GM23338 (cell line): Measurements from ENCODE around the gene VAV3.

Experiments used
- EZH2 ChIP-seq: fragments of 200-600 bp; sonication (generic); IDR thresholded peaks from one replicate; pipeline ENCODE4 v1.8.0; 2017; ENCODE audit warnings: antibody characterized with exemption, mild to moderate bottlenecking, low read depth; ENCODE audit not compliant: unreplicated experiment
- TF ChIP-seq, protein P1 (sequence below): IDR thresholded peaks from one replicate; pipeline ENCODE4 v1.6.1; 2018; ENCODE audit warnings: antibody characterized with exemption; ENCODE audit not compliant: unreplicated experiment
- TF ChIP-seq, protein P2 (sequence below), 2 experiments: fragments of 200-600 bp in 1 of 2; sonication (generic) in 1 of 2; conservative IDR thresholded peaks; 2 replicates each; pipeline versions ENCODE4 v1.5.1 to v1.6.1; 2016 to 2017; ENCODE audit warnings: antibody characterized with exemption in 2 of 2, low read depth in 2 of 2, mild to moderate bottlenecking in 2 of 2, moderate library complexity in 1 of 2

DNA sequence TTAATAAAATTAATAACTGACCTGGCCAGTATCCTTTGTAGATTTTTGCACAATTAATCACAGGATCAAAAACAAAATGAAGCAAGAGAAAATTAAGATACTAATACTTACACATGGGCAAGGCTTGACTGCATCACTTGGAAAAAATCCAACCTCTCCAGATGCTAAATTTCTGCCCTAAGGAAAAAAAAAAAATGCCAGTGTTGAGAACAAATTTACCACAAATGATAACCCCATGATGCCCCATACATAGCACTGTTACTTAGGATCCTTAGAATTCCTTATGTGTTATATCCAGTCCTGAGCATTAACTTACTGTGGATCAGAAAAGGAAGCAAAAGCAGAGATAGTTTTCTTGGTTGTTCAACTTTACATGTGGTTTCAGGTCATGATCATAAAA, 347.5 kb downstream of the VAV3 start:
- TF ChIP-seq, protein P1, sequence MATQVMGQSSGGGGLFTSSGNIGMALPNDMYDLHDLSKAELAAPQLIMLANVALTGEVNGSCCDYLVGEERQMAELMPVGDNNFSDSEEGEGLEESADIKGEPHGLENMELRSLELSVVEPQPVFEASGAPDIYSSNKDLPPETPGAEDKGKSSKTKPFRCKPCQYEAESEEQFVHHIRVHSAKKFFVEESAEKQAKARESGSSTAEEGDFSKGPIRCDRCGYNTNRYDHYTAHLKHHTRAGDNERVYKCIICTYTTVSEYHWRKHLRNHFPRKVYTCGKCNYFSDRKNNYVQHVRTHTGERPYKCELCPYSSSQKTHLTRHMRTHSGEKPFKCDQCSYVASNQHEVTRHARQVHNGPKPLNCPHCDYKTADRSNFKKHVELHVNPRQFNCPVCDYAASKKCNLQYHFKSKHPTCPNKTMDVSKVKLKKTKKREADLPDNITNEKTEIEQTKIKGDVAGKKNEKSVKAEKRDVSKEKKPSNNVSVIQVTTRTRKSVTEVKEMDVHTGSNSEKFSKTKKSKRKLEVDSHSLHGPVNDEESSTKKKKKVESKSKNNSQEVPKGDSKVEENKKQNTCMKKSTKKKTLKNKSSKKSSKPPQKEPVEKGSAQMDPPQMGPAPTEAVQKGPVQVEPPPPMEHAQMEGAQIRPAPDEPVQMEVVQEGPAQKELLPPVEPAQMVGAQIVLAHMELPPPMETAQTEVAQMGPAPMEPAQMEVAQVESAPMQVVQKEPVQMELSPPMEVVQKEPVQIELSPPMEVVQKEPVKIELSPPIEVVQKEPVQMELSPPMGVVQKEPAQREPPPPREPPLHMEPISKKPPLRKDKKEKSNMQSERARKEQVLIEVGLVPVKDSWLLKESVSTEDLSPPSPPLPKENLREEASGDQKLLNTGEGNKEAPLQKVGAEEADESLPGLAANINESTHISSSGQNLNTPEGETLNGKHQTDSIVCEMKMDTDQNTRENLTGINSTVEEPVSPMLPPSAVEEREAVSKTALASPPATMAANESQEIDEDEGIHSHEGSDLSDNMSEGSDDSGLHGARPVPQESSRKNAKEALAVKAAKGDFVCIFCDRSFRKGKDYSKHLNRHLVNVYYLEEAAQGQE, result no peak
- TF ChIP-seq EZH2, result no peak
- TF ChIP-seq, protein P2, sequence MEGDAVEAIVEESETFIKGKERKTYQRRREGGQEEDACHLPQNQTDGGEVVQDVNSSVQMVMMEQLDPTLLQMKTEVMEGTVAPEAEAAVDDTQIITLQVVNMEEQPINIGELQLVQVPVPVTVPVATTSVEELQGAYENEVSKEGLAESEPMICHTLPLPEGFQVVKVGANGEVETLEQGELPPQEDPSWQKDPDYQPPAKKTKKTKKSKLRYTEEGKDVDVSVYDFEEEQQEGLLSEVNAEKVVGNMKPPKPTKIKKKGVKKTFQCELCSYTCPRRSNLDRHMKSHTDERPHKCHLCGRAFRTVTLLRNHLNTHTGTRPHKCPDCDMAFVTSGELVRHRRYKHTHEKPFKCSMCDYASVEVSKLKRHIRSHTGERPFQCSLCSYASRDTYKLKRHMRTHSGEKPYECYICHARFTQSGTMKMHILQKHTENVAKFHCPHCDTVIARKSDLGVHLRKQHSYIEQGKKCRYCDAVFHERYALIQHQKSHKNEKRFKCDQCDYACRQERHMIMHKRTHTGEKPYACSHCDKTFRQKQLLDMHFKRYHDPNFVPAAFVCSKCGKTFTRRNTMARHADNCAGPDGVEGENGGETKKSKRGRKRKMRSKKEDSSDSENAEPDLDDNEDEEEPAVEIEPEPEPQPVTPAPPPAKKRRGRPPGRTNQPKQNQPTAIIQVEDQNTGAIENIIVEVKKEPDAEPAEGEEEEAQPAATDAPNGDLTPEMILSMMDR (conservative IDR thresholded peaks at IDR 0.05; ENCODE audit: low read depth in 2 of 2), result no peak
